ENCODE measurements around the gene CEP63.

Gene CEP63

GRCh38 chr3:134601539-134602439, 115.9 kb downstream of the CEP63 start:
- Histone ChIP-seq H3K36me3 (ENCODE audit: low read depth) (no peaks in the 10 kb centered on the region), H3K27me3 (ENCODE audit: insufficient read depth, poor library complexity, severe bottlenecking) (no peaks in the 10 kb centered on the region), H3K9me3 (ENCODE audit: severe bottlenecking) (no peaks in the 10 kb centered on the region), H3K4me1 (ENCODE audit: insufficient read depth, poor library complexity, severe bottlenecking) (peaks cover 12% of the 10 kb centered on the region), H3K4me3 (ENCODE audit: severe bottlenecking) (no peak overlapping the region), H3K27ac (ENCODE audit: poor library complexity, severe bottlenecking) (no peak overlapping the region)
- DNase-seq (ENCODE audit: low spot score), result no peak
- TF ChIP-seq, protein P1, sequence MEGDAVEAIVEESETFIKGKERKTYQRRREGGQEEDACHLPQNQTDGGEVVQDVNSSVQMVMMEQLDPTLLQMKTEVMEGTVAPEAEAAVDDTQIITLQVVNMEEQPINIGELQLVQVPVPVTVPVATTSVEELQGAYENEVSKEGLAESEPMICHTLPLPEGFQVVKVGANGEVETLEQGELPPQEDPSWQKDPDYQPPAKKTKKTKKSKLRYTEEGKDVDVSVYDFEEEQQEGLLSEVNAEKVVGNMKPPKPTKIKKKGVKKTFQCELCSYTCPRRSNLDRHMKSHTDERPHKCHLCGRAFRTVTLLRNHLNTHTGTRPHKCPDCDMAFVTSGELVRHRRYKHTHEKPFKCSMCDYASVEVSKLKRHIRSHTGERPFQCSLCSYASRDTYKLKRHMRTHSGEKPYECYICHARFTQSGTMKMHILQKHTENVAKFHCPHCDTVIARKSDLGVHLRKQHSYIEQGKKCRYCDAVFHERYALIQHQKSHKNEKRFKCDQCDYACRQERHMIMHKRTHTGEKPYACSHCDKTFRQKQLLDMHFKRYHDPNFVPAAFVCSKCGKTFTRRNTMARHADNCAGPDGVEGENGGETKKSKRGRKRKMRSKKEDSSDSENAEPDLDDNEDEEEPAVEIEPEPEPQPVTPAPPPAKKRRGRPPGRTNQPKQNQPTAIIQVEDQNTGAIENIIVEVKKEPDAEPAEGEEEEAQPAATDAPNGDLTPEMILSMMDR (IDR thresholded peaks at IDR 0.05; ENCODE audit: poor library complexity, severe bottlenecking), result no peak
- ATAC-seq (ENCODE audit: low read depth), result no peak

- Histone ChIP-seq H3K27ac (ENCODE audit: poor library complexity, severe bottlenecking) (no peak overlapping the region), H3K9me3 (ENCODE audit: severe bottlenecking) (no peaks in the 10 kb centered on the region), H3K4me3 (ENCODE audit: severe bottlenecking) (no peak overlapping the region), H3K4me1 (ENCODE audit: insufficient read depth, poor library complexity, severe bottlenecking) (peaks cover 7% of the 10 kb centered on the region), H3K36me3 (ENCODE audit: low read depth) (no peaks in the 10 kb centered on the region), H3K27me3 (ENCODE audit: insufficient read depth, poor library complexity, severe bottlenecking) (no peaks in the 10 kb centered on the region)
- DNase-seq (ENCODE audit: low spot score) (no peak), ATAC-seq (ENCODE audit: low read depth) (no peak)
- TF ChIP-seq, protein P1 (IDR thresholded peaks at IDR 0.05; ENCODE audit: poor library complexity, severe bottlenecking), result no peak
Measured at GRCh38 chr3:134602440-134602814, 116.6 kb downstream of the CEP63 start.

DNA sequence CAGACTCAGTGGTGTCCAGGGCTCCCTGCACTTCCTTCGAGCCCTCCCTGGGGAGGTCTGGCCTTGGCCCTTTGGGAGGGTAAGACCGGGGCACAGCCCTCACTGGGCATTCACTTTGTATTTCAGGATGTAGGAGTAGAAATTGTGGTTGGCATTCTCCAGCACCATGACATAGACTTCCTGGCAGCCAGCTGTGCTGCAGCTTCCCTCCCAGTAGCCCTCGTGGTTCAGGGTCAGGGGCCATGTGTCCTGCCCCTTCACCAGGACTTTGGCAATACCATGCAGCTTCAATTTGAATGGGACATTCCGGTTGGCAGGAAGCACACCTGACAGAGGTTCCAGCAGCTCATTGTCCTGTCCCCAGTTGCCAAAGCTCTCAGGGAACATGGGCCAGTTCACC, 117.6 kb downstream of the CEP63 start:
- DNase-seq (ENCODE audit: low spot score), result no peak
- TF ChIP-seq, protein P1 (IDR thresholded peaks at IDR 0.05; ENCODE audit: poor library complexity, severe bottlenecking), result no peak
- no peaks in the 10 kb centered on the region for H3K4me1 ChIP-seq (ENCODE audit: insufficient read depth, poor library complexity, severe bottlenecking)

DNA sequence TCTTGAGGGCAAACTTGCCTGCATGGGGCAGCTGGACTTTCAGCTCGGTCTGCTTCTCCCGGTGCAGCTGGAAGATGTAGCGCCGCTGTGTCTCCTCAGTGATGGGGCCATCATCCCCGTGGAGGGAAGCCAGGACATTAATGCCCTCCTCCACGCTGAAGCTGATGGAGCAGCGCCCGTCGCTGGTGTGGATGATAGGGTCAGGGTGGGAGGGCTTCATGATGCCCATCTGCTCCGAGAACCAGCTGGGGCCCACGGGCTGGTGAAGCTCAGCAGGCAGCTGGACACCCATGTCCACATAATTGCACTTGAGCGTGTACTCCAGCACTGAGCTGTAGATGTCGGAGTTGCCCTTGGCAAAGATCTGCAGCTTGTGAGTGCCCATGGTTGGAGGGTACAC, 118.1 kb downstream of the CEP63 start:
- ATAC-seq (ENCODE audit: low read depth), result no peak
- TF ChIP-seq, protein P1 (IDR thresholded peaks at IDR 0.05; ENCODE audit: poor library complexity, severe bottlenecking), result no peak

More for the DNA sequence above, 117.6 kb downstream of the CEP63 start:
- no peaks in the 10 kb centered on the region for H3K9me3 ChIP-seq (ENCODE audit: severe bottlenecking)
- no peak overlapping the region for H3K4me3 ChIP-seq (ENCODE audit: severe bottlenecking)
- no peak for ATAC-seq (ENCODE audit: low read depth)
- H3K27ac ChIP-seq (ENCODE audit: poor library complexity, severe bottlenecking), result no peak overlapping the region
- no peaks in the 10 kb centered on the region for H3K36me3 ChIP-seq (ENCODE audit: low read depth)
- H3K27me3 ChIP-seq (ENCODE audit: insufficient read depth, poor library complexity, severe bottlenecking), result no peaks in the 10 kb centered on the region

DNA sequence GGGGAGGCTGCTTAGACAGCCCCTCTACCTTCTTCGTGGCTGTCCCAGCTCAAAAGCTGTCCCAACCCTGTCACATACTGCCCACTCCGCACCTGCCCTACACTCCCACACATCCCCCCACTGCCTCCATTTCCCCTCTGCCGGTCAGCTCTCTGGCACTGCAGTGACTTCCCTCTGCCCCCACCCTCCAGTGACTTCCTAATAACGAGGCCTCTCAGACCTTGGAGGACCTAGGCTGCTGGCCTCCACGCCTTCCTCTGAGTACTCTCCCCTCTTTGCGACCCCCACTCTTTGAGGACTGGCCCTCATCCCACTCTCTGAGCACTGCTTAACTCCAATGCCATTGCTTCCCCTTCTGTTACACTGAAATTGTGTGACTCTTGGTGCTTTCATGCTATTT, 119.7 kb downstream of the CEP63 start:
- H3K9me3 ChIP-seq (ENCODE audit: severe bottlenecking), result no peaks in the 10 kb centered on the region
- DNase-seq (ENCODE audit: low spot score), result no peak
- no peaks in the 10 kb centered on the region for H3K4me1 ChIP-seq (ENCODE audit: insufficient read depth, poor library complexity, severe bottlenecking)
- H3K4me3 ChIP-seq (ENCODE audit: severe bottlenecking), result no peak overlapping the region
- no peaks in the 10 kb centered on the region for H3K27me3 ChIP-seq (ENCODE audit: insufficient read depth, poor library complexity, severe bottlenecking)
- TF ChIP-seq, protein P1 (IDR thresholded peaks at IDR 0.05; ENCODE audit: poor library complexity, severe bottlenecking), result no peak
- H3K27ac ChIP-seq (ENCODE audit: poor library complexity, severe bottlenecking), result no peak overlapping the region
- H3K36me3 ChIP-seq (ENCODE audit: low read depth), result no peaks in the 10 kb centered on the region
- no peak for ATAC-seq (ENCODE audit: low read depth)

More for the DNA sequence above, 118.1 kb downstream of the CEP63 start:
- no peaks in the 10 kb centered on the region for H3K9me3 ChIP-seq (ENCODE audit: severe bottlenecking)
- no peaks in the 10 kb centered on the region for H3K4me1 ChIP-seq (ENCODE audit: insufficient read depth, poor library complexity, severe bottlenecking)
- H3K27me3 ChIP-seq (ENCODE audit: insufficient read depth, poor library complexity, severe bottlenecking), result no peaks in the 10 kb centered on the region
- no peak overlapping the region for H3K4me3 ChIP-seq (ENCODE audit: severe bottlenecking)
- DNase-seq (ENCODE audit: low spot score), result no peak
- H3K36me3 ChIP-seq (ENCODE audit: low read depth), result no peaks in the 10 kb centered on the region
- H3K27ac ChIP-seq (ENCODE audit: poor library complexity, severe bottlenecking), result no peak overlapping the region

All from RWPE2 (cell line).